Dendritic cell treated with granulocyte-macrophage colony-stimulating factor and Interleukin-4, amounts not matched to agents 40 ng/mL and 50 ng/mL, for 4 days (primary cell): ENCODE measurements around the gene SIAE.

ENCODE experiments used
- H3K27ac Mint-ChIP-seq: one replicate; pipeline ENCODE4 v1.8.0; 2022; ENCODE audit warnings: mild to moderate bottlenecking, mixed read lengths
- H3K27me3 Mint-ChIP-seq: one replicate; pipeline ENCODE4 v1.8.0; 2022; ENCODE audit warnings: mild to moderate bottlenecking, mixed read lengths
- H3K36me3 Mint-ChIP-seq: one replicate; pipeline ENCODE4 v1.8.0; 2022; ENCODE audit warnings: low read depth, mixed read lengths
- H3K4me1 Mint-ChIP-seq: one replicate; pipeline ENCODE4 v1.8.0; 2022; ENCODE audit warnings: low read depth, mixed read lengths
- H3K4me3 Mint-ChIP-seq: one replicate; pipeline ENCODE4 v1.8.0; 2022; ENCODE audit warnings: mild to moderate bottlenecking, moderate library complexity, mixed read lengths
- H3K9me3 Mint-ChIP-seq: one replicate; pipeline ENCODE4 v1.8.0; 2022; ENCODE audit warnings: mixed read lengths
- intact Hi-C: fragments of 100-400 bp; cut with micrococcal nuclease; formaldehyde crosslinking; loops from one replicate; pipeline ENCODE4 v1.15.0; 2022

Gene SIAE

GRCh38 chr11:124681421-124681820, 7.9 kb upstream of the SIAE start:
- peaks cover 12% of the 10 kb centered on the region for H3K36me3 Mint-ChIP-seq
- peaks cover 3% of the 10 kb centered on the region for H3K4me1 Mint-ChIP-seq
- intact Hi-C loops: no loop called here
- no peak overlapping the region for H3K27ac Mint-ChIP-seq
- H3K9me3 Mint-ChIP-seq: peaks cover 27% of the 10 kb centered on the region
- no peaks in the 10 kb centered on the region for H3K27me3 Mint-ChIP-seq
- no peak overlapping the region for H3K4me3 Mint-ChIP-seq

GRCh38 chr11:124678416-124678815, 4.9 kb upstream of the SIAE start:
- H3K9me3 Mint-ChIP-seq: peaks cover 15% of the 10 kb centered on the region
- H3K36me3 Mint-ChIP-seq: peaks cover 12% of the 10 kb centered on the region
- no peak overlapping the region for H3K27ac Mint-ChIP-seq
- peaks cover 14% of the 10 kb centered on the region for H3K4me1 Mint-ChIP-seq
- intact Hi-C loops: no loop called here
- no peaks in the 10 kb centered on the region for H3K27me3 Mint-ChIP-seq
- no peak overlapping the region for H3K4me3 Mint-ChIP-seq

GRCh38 chr11:124676386-124676785, 2.8 kb upstream of the SIAE start:
- Mint-ChIP-seq H3K9me3 (no peaks in the 10 kb centered on the region), H3K36me3 (no peaks in the 10 kb centered on the region), H3K27me3 (no peaks in the 10 kb centered on the region), H3K4me1 (peaks cover 29% of the 10 kb centered on the region), H3K4me3 (no peak overlapping the region), H3K27ac (no peak overlapping the region)
- intact Hi-C loops: no loop called here

GRCh38 chr11:124674571-124674970, 1.0 kb upstream of the SIAE start:
- H3K4me1 Mint-ChIP-seq: peaks cover 36% of the 10 kb centered on the region
- H3K27me3 Mint-ChIP-seq: no peaks in the 10 kb centered on the region
- no peaks in the 10 kb centered on the region for H3K36me3 Mint-ChIP-seq
- H3K4me3 Mint-ChIP-seq: peak overlapping the region; percentile 86
- peak overlapping the region; percentile 93 for H3K27ac Mint-ChIP-seq
- no peaks in the 10 kb centered on the region for H3K9me3 Mint-ChIP-seq
- intact Hi-C loops: loop anchor here (5.0 kb wide), 2 partner anchors 73 to 278 kb away; partner anchors contain the start of gene CCDC15

- H3K36me3 Mint-ChIP-seq: no peaks in the 10 kb centered on the region
These were observed 604 bp upstream of the SIAE start for GRCh38 chr11:124674168-124674517.

GRCh38 chr11:124672536-124673215, 863 bp downstream of the SIAE start:
- intact Hi-C loops: loop anchor here (1.0 to 5.0 kb wide), 3 partner anchors 75 to 280 kb away; partner anchors contain the start of genes CCDC15 and MSANTD2
- Mint-ChIP-seq H3K9me3 (no peaks in the 10 kb centered on the region), H3K27me3 (no peaks in the 10 kb centered on the region), H3K4me1 (peaks cover 36% of the 10 kb centered on the region), H3K4me3 (peak overlapping the region; percentile 86), H3K27ac (peak overlapping the region; percentile 93), H3K36me3 (no peaks in the 10 kb centered on the region)

More at GRCh38 chr11:124674168-124674517, 604 bp upstream of the SIAE start:
- intact Hi-C loops: loop anchor here (5.0 kb wide), 2 partner anchors 73 to 278 kb away; partner anchors contain the start of gene CCDC15
- Mint-ChIP-seq H3K4me3 (peak overlapping the region; percentile 86), H3K27ac (peak overlapping the region; percentile 93), H3K9me3 (no peaks in the 10 kb centered on the region), H3K27me3 (no peaks in the 10 kb centered on the region), H3K4me1 (peaks cover 36% of the 10 kb centered on the region)

- no peak overlapping the region for H3K4me3 Mint-ChIP-seq
- no peaks in the 10 kb centered on the region for H3K27me3 Mint-ChIP-seq
- intact Hi-C loops: loop anchor here (5.0 kb wide), 2 partner anchors 77 to 282 kb away; partner anchors contain the start of gene CCDC15
- H3K9me3 Mint-ChIP-seq: no peaks in the 10 kb centered on the region
- no peaks in the 10 kb centered on the region for H3K36me3 Mint-ChIP-seq
- peaks cover 30% of the 10 kb centered on the region for H3K4me1 Mint-ChIP-seq
- no peak overlapping the region for H3K27ac Mint-ChIP-seq
These were observed 2.8 kb downstream of the SIAE start for GRCh38 chr11:124670732-124671131.

GRCh38 chr11:124669193-124669592, 4.3 kb downstream of the SIAE start:
- no peaks in the 10 kb centered on the region for H3K27me3 Mint-ChIP-seq
- intact Hi-C loops: loop anchor here (1.0 kb wide), 3 partner anchors 94 to 168 kb away; no protein-coding TSS in a partner anchor
- no peaks in the 10 kb centered on the region for H3K9me3 Mint-ChIP-seq
- H3K4me3 Mint-ChIP-seq: no peak overlapping the region
- H3K27ac Mint-ChIP-seq: no peak overlapping the region
- H3K4me1 Mint-ChIP-seq: peaks cover 25% of the 10 kb centered on the region
- H3K36me3 Mint-ChIP-seq: no peaks in the 10 kb centered on the region

GRCh38 chr11:124667601-124668000, 5.9 kb downstream of the SIAE start:
- Mint-ChIP-seq H3K4me3 (no peak overlapping the region), H3K36me3 (no peaks in the 10 kb centered on the region), H3K27ac (no peak overlapping the region), H3K27me3 (no peaks in the 10 kb centered on the region), H3K4me1 (peaks cover 20% of the 10 kb centered on the region), H3K9me3 (no peaks in the 10 kb centered on the region)
- intact Hi-C loops: no loop called here

GRCh38 chr11:124663861-124664260, 9.7 kb downstream of the SIAE start:
- Mint-ChIP-seq H3K27ac (no peak overlapping the region), H3K9me3 (no peaks in the 10 kb centered on the region), H3K4me1 (peaks cover 9% of the 10 kb centered on the region), H3K4me3 (no peak overlapping the region), H3K27me3 (no peaks in the 10 kb centered on the region), H3K36me3 (no peaks in the 10 kb centered on the region)
- intact Hi-C loops: no loop called here

- peaks cover 9% of the 10 kb centered on the region for H3K4me1 Mint-ChIP-seq
- H3K9me3 Mint-ChIP-seq: no peaks in the 10 kb centered on the region
- no peak overlapping the region for H3K4me3 Mint-ChIP-seq
- H3K27ac Mint-ChIP-seq: peak overlapping the region; percentile 51
- intact Hi-C loops: no loop called here
- no peaks in the 10 kb centered on the region for H3K27me3 Mint-ChIP-seq
- H3K36me3 Mint-ChIP-seq: no peaks in the 10 kb centered on the region
These were observed 11.4 kb downstream of the SIAE start for GRCh38 chr11:124662106-124662505.

GRCh38 chr11:124661553-124661952, 12.0 kb downstream of the SIAE start:
- H3K27me3 Mint-ChIP-seq: no peaks in the 10 kb centered on the region
- H3K36me3 Mint-ChIP-seq: no peaks in the 10 kb centered on the region
- H3K27ac Mint-ChIP-seq: no peak overlapping the region
- peaks cover 9% of the 10 kb centered on the region for H3K4me1 Mint-ChIP-seq
- no peaks in the 10 kb centered on the region for H3K9me3 Mint-ChIP-seq
- intact Hi-C loops: no loop called here
- H3K4me3 Mint-ChIP-seq: no peak overlapping the region

- Mint-ChIP-seq H3K27ac (no peak overlapping the region), H3K4me3 (no peak overlapping the region), H3K27me3 (no peaks in the 10 kb centered on the region), H3K4me1 (peaks cover 9% of the 10 kb centered on the region), H3K36me3 (no peaks in the 10 kb centered on the region), H3K9me3 (no peaks in the 10 kb centered on the region)
- intact Hi-C loops: no loop called here
These were observed 14.6 kb downstream of the SIAE start for GRCh38 chr11:124658986-124659385.

- H3K27me3 Mint-ChIP-seq: no peaks in the 10 kb centered on the region
- peaks cover 9% of the 10 kb centered on the region for H3K4me1 Mint-ChIP-seq
- no peak overlapping the region for H3K4me3 Mint-ChIP-seq
- no peak overlapping the region for H3K27ac Mint-ChIP-seq
- H3K36me3 Mint-ChIP-seq: peaks cover 1% of the 10 kb centered on the region
- H3K9me3 Mint-ChIP-seq: no peaks in the 10 kb centered on the region
- intact Hi-C loops: no loop called here
These were observed 15.0 kb downstream of the SIAE start for GRCh38 chr11:124658501-124658900.

GRCh38 chr11:124657904-124658303, 15.6 kb downstream of the SIAE start:
- peaks cover 7% of the 10 kb centered on the region for H3K36me3 Mint-ChIP-seq
- intact Hi-C loops: no loop called here
- no peaks in the 10 kb centered on the region for H3K9me3 Mint-ChIP-seq
- H3K4me3 Mint-ChIP-seq: no peak overlapping the region
- H3K27me3 Mint-ChIP-seq: no peaks in the 10 kb centered on the region
- no peak overlapping the region for H3K27ac Mint-ChIP-seq
- peaks cover 7% of the 10 kb centered on the region for H3K4me1 Mint-ChIP-seq
